SKM-1 treated with dmso at 0.1 percent for 144 hours (cell line): ENCODE measurements around the gene SLC35F3.

Experiments
- DNase-seq: peaks from one replicate; lab custom pipeline; 2025; ENCODE audit not compliant: unreplicated experiment; lab: John Stamatoyannopoulos, UW

SLC35F3 gene

DNA sequence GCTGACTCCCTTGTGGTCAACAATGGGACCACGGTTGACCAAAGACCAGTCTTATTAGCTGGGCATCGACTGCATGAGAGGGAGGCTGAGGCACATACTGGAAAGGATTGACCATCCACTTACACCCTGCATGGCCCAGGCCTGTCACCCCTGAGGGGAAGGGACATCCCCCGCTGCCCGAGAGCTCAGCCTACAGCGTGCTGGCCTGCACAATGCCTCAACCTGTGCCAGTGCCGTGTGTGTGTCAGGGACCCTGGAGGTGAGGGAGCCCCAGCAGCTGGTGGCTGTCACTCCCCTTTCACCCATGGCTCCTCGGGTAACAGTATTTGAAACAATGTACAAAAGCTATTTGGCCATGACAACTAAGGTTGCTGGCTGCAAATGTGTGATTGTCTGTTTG is 67.3 kb downstream of the SLC35F3 start:
- DNase-seq, result no peak

- DNase-seq, result no peak
Observed at GRCh38 chr1:233972563-233972950, 68.1 kb downstream of the SLC35F3 start.

GRCh38 chr1:233972951-233973635 is 68.6 kb downstream of the SLC35F3 start:
- no peak for DNase-seq

- no peak for DNase-seq
Observed at GRCh38 chr1:233975486-233975885, 71.0 kb downstream of the SLC35F3 start.

DNA sequence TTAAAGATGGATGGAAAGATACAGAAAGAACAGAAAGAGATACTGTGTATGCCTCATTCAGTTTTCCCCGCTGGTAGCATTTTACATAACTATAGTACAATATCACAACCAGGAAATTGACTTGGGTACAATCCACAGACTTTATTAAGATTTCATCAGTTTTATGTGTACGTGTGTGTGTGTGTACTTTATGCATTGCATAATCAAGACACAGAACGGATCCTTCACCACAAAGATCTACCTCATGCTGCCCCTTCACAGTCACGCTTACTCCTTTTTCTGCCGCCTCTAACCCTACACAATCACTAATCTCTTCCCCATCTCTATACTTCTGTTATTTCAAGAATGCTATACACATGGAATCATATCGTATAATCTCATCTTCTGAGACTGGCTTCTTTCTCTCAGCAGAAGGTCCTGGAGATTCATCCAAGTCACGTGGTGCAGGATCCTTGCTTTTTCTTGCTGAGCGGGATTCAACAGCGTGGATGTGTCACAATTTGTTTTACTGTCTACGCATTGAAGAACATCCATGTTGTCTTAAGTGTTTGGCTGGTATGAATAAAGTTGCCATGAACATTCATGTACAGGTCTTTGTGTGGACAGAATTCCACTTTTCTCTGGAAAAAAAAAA is 76.7 kb downstream of the SLC35F3 start:
- no peak for DNase-seq

- no peak for DNase-seq
Observed at GRCh38 chr1:233982827-233983518, 78.5 kb downstream of the SLC35F3 start.

DNA sequence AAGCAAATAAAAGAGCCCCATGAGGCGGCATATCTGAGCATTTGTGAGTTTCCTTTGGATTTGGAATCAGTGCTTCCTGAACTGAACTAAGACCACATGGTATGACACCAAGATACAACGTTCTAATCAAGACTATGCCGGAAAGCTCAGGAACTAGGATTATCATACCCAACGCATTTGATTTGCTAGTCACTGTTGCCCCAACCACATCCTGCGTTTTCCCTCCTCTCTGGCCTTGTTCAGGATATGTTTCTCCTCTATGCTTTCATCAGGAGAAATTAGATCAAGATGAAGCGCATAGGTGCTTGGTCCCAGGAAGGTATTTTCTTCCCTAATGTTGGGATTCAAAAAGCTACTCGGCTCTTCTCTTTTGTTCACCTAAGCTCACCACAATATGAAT is 79.3 kb downstream of the SLC35F3 start:
- DNase-seq, result no peak

DNA sequence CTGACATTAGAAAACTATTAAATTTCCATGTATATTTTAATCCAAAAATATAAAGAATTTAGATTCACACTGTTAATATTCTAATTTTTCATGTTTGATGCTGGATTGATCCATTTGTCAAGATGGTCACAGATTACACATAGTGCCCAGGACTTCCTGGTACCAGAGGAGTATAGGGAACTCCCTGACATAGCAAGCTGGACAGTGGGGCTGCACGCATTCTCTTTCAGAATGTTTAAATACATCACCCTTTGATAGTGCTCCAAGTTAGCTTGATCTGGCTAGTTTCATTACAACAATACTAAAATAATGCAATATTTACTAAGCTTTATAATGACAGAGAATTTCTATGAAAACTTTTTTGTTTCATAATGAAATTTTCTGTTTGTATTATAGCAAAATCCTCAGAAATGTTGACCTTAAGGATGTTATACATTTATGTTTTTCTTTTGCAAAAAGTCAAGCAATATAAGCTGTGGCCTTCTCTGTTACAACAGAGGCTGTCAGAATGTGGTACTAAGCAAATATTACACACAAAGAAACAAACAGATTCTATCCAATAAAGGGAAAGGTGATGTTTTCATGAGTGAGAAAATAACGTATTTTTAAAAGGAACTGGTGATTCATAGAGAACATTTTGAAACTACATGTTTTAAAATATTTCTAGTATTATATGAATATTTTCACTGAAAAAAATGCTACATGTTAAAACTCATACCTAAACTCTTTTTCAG is 84.7 kb downstream of the SLC35F3 start:
- DNase-seq, result no peak

GRCh38 chr1:233990486-233990885 is 86.0 kb downstream of the SLC35F3 start:
- DNase-seq, result no peak

- no peak for DNase-seq
Observed at GRCh38 chr1:233993651-233994050, 89.2 kb downstream of the SLC35F3 start.

- no peak for DNase-seq
Observed at GRCh38 chr1:233994112-233994511, 89.6 kb downstream of the SLC35F3 start.

DNA sequence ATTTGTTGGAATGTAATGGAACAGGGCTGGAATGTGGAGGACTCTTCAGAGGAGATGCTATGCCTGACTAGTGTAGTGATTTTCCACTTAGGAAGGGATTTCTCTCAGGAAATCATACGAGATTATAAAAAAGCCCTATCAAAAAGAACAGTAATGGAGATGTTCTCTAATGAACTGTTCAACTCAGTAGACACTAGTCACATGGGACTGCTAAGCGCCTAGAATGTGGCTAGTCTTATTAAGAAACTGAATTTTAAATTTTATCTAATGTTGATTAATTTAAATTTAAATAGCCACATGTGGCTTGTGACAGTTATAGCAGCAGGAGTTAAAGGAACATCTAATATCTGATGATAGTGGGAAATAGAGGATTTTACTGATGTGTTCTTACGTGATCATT is 94.0 kb downstream of the SLC35F3 start:
- no peak for DNase-seq

DNA sequence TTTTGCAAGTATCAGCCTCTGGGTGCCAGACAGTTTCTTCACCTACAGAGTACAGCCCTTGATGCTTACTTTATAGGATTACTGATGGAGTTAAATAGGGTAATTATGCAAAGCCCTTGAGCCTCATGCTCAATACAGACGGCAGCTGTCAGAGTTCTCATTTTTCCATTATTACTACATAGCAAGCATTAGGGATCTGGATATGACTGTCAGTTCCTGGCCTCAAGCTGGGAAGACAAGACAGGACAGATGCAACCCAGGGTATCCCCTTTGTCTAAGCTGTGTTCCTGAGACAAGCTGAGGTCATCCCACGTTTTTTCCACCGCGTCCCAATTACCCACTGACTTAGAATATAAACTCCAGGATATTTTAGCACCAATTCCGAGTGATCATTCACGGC is 94.4 kb downstream of the SLC35F3 start:
- no peak for DNase-seq

DNA sequence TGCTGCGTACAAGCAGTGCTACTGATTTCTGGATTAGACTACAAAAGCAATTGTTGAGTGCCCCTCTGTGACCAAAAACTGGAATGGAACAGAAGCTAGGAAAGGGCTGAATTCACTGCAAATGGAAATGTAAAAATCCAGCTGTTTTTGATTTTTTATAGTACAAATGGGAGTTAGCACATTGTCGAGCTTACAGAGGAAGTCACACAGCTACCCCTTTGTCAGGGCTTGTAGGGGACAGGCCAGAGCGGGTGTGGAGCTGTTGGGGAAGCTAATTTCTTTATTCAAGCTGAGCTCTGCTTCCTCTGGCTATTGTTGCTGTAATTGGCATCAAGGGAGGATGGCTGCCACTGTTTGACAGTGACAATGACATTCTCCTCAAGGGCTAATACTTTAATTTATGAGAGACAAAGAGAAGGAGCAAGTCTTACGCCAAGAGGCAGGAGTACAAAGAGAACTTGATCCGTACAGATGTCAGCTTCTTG is 96.1 kb downstream of the SLC35F3 start:
- DNase-seq, result no peak

DNA sequence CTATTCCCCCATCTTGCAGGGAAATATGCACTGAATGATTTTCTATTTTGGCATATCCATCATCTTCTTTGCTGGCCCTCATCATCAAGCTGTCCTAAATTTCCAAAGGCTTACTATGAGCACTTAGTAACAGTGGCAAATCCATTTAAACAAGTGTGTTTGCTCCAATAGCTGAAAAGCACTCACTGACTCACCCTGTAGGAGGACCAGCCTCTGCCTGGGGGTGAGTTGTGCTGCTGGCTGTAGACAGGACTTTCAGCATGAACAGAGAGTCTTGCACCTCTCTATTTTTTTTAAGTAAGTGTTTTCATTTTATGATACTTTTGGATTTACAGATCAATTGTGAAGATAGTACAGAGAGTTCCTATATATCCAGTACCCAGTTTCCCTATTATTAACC is 97.3 kb downstream of the SLC35F3 start:
- no peak for DNase-seq

DNA sequence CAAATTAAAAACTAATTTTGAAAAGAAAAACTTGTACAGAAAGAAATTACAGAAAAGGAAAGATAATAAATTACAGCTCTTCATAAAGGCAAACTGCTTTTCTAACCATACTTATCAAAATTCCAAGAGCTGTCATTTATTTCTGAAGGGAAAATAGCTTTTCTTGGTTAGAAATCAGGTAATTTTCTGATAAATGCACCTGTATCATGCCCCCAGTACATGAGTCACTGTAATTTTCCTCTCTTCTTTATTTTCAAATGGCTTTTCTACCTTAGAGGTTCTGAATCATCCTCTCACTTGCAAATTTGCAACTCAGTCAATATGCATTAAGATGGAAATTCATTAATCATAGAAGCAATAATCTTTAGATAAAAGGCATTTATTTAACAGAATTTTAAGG is 100.1 kb downstream of the SLC35F3 start:
- DNase-seq, result no peak

- DNase-seq, result no peak
Observed at GRCh38 chr1:234007684-234008083, 103.2 kb downstream of the SLC35F3 start.

GRCh38 chr1:234008591-234008990 is 104.1 kb downstream of the SLC35F3 start:
- no peak for DNase-seq

GRCh38 chr1:234009668-234010067 is 105.2 kb downstream of the SLC35F3 start:
- DNase-seq, result no peak

GRCh38 chr1:234014208-234014607 is 109.7 kb downstream of the SLC35F3 start:
- DNase-seq, result no peak

DNA sequence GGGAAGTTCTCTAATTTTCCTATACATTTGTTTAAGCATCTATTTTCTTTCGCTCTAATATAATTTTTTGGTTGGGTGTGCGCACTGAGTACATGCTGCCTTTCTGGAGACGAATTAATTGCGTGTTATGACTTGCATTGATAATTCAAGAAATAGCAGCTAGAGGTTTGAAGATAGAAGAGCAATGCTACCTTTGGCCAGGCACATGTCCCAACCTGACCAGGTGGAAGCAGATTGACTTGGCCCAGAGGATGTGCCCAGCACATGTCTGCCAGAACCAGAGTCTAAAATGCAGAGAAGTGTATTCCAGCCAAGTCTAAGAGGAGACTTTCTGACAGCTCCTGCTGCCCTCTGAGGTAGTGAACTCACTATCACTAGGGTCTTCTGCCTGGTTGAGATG is 114.3 kb downstream of the SLC35F3 start:
- DNase-seq, result no peak

DNA sequence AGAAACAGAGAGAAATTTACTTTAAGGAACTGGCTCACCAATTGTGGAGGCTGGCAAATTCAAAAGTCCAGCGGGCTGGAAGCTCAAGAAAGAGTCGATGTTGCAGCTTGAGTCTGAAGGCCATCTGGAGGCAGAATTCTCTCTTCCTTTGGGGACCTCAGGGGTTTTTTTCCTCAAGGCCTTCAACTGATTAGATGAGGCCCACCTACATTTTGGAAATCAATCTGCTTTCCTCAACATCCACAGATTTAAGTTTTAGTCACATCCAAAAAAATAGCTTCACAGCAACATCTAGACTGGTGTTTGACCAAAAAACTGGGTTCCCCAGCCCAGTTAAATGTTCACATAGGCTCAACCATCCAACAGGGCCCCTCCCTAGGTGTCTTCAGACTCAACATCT is 114.9 kb downstream of the SLC35F3 start:
- no peak for DNase-seq
